ENCODE data around the gene CDH13.

DNA sequence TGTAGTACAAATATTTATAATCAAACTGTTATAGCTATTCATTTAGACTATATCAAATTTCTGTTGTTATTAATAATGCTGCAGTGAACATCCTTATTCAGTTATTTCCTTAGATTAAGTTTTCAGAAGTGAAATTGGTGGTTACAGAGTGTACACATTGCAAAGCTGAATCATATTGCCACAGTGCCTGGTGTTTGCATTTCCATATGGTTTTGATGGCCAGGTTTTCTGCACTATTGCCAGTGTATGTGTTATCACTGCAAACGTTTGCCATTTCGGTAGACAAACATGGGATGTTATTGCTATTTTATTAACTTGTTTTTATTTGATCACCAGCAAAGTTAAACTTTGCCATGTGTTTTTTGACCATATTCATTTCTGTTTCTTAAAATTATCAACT lies 259.4 kb downstream of the CDH13 start:
- TF ChIP-seq, protein P1, sequence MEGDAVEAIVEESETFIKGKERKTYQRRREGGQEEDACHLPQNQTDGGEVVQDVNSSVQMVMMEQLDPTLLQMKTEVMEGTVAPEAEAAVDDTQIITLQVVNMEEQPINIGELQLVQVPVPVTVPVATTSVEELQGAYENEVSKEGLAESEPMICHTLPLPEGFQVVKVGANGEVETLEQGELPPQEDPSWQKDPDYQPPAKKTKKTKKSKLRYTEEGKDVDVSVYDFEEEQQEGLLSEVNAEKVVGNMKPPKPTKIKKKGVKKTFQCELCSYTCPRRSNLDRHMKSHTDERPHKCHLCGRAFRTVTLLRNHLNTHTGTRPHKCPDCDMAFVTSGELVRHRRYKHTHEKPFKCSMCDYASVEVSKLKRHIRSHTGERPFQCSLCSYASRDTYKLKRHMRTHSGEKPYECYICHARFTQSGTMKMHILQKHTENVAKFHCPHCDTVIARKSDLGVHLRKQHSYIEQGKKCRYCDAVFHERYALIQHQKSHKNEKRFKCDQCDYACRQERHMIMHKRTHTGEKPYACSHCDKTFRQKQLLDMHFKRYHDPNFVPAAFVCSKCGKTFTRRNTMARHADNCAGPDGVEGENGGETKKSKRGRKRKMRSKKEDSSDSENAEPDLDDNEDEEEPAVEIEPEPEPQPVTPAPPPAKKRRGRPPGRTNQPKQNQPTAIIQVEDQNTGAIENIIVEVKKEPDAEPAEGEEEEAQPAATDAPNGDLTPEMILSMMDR (IDR thresholded peaks at IDR 0.05; ENCODE audit: control extremely low read depth in 1 of 3, insufficient read depth in 1 of 3, low read depth in 1 of 3, low read length in 3 of 3): no peak
- TF ChIP-seq POLR2A (IDR thresholded peaks at IDR 0.05; ENCODE audit: control extremely low read depth in 1 of 2, low read depth in 2 of 2, low read length in 2 of 2) (no peak), CHD1 (IDR thresholded peaks at IDR 0.05; ENCODE audit: low read depth, low read length) (no peak), CBX8 (IDR thresholded peaks at IDR 0.05; ENCODE audit: borderline replicate concordance, low read depth, low read length) (no peak), JUN (IDR thresholded peaks at IDR 0.05; ENCODE audit: low read depth, low read length) (no peak), TEAD4 (IDR thresholded peaks at IDR 0.05; ENCODE audit: low read depth, low read length) (no peak), TAF1 (IDR thresholded peaks at IDR 0.05; ENCODE audit: low read depth, low read length) (no peak), HDAC2 (IDR thresholded peaks at IDR 0.05; ENCODE audit: borderline replicate concordance in 1 of 2, low read depth in 2 of 2, low read length in 2 of 2) (no peak), RAD21 (IDR thresholded peaks at IDR 0.05 in 1 of 2, conservative IDR thresholded peaks at IDR 0.05 in 1 of 2; ENCODE audit: low read depth in 2 of 2, low read length in 2 of 2) (no peak), FOSL1 (IDR thresholded peaks at IDR 0.05; ENCODE audit: insufficient read depth, low read depth, low read length) (no peak), SUZ12 (IDR thresholded peaks at IDR 0.05; ENCODE audit: low read length) (no peak), SRF (IDR thresholded peaks at IDR 0.05; ENCODE audit: low read depth, low read length) (no peak)
- TF ChIP-seq, protein P2, sequence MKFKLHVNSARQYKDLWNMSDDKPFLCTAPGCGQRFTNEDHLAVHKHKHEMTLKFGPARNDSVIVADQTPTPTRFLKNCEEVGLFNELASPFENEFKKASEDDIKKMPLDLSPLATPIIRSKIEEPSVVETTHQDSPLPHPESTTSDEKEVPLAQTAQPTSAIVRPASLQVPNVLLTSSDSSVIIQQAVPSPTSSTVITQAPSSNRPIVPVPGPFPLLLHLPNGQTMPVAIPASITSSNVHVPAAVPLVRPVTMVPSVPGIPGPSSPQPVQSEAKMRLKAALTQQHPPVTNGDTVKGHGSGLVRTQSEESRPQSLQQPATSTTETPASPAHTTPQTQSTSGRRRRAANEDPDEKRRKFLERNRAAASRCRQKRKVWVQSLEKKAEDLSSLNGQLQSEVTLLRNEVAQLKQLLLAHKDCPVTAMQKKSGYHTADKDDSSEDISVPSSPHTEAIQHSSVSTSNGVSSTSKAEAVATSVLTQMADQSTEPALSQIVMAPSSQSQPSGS (IDR thresholded peaks at IDR 0.05; ENCODE audit: low read length): no peak
